Mesenchymal stem cell (in vitro differentiated cells and primary cell): Measurements from ENCODE around the gene COX14.
"Not testable (repeated sequence)": the region's sequence is repeated elsewhere in the genome, so short reads cannot be mapped to it uniquely, and the experiment has no call there.

ENCODE experiments used
- DNase-seq: peaks from one replicate; pipeline ENCODE4 v3.0.0-alpha.2; 2013
- H2AFZ ChIP-seq: one replicate; pipeline ENCODE4 v1.6.1; 2013; ENCODE audit warnings: low read depth, mild to moderate bottlenecking, control low read depth, inconsistent platforms, low read length, moderate library complexity
- H2AK5ac ChIP-seq: 2 replicates; pipeline ENCODE4 v1.6.1; 2013; ENCODE audit warnings: low read length, moderate library complexity, mild to moderate bottlenecking, inconsistent platforms; ENCODE audit not compliant: severe bottlenecking
- H2BK120ac ChIP-seq: one replicate; pipeline ENCODE4 v1.6.1; 2013; ENCODE audit warnings: low read depth, mild to moderate bottlenecking, inconsistent platforms, low read length, moderate library complexity
- H2BK12ac ChIP-seq, 2 experiments: one replicate each; pipeline ENCODE4 v1.6.1; 2013; ENCODE audit warnings: inconsistent platforms in 2 of 2, low read length in 2 of 2, mild to moderate bottlenecking in 2 of 2, moderate library complexity in 2 of 2, control low read depth in 1 of 2
- H2BK15ac ChIP-seq: one replicate; pipeline ENCODE4 v1.6.1; 2013; ENCODE audit warnings: mild to moderate bottlenecking, low read depth, inconsistent platforms; ENCODE audit not compliant: poor library complexity, severe bottlenecking
- H2BK5ac ChIP-seq: 2 replicates; pipeline ENCODE4 v1.6.1; 2013; ENCODE audit warnings: low read depth, mild to moderate bottlenecking, low read length, control low read depth, inconsistent platforms; ENCODE audit not compliant: poor library complexity, severe bottlenecking
- H3K14ac ChIP-seq, 2 experiments: one replicate each; pipeline ENCODE4 v1.6.1; 2013; ENCODE audit warnings: inconsistent platforms in 2 of 2, low read length in 2 of 2, control low read depth in 1 of 2, mild to moderate bottlenecking in 1 of 2, moderate library complexity in 1 of 2
- H3K18ac ChIP-seq, 2 experiments: one replicate each; pipeline ENCODE4 v1.6.1; 2013; ENCODE audit warnings: inconsistent platforms in 2 of 2, low read length in 2 of 2, control low read depth in 1 of 2, low read depth in 1 of 2, mild to moderate bottlenecking in 1 of 2
- H3K23ac ChIP-seq, 2 experiments: one replicate each; pipeline ENCODE4 v1.6.1; 2013; ENCODE audit warnings: inconsistent platforms in 2 of 2, low read length in 2 of 2, mild to moderate bottlenecking in 2 of 2, moderate library complexity in 2 of 2, control low read depth in 1 of 2
- H3K27ac ChIP-seq: 2 replicates; pipeline ENCODE4 v1.5.1; 2013; ENCODE audit warnings: mild to moderate bottlenecking, moderate library complexity, low read length, control low read depth, inconsistent platforms; ENCODE audit not compliant: poor library complexity, severe bottlenecking
- H3K27me3 ChIP-seq, 2 experiments: 2 replicates each; pipeline versions ENCODE4 v1.6.1 to v1.7.0; 2013; ENCODE audit warnings: low read length in 2 of 2, mild to moderate bottlenecking in 2 of 2, moderate library complexity in 2 of 2, control low read depth in 1 of 2, inconsistent platforms in 1 of 2; ENCODE audit not compliant: control insufficient read depth in 1 of 2, insufficient read depth in 1 of 2
- H3K36me3 ChIP-seq, 2 experiments: 2 replicates each; pipeline versions ENCODE4 v1.6.1 to v1.7.0; 2013; ENCODE audit warnings: low read length in 2 of 2, control low read depth in 1 of 2, inconsistent platforms in 1 of 2, low read depth in 1 of 2, mild to moderate bottlenecking in 1 of 2; ENCODE audit not compliant: insufficient read depth in 2 of 2, control insufficient read depth in 1 of 2
- H3K4ac ChIP-seq, 2 experiments: one replicate each; pipeline ENCODE4 v1.6.1; 2013; ENCODE audit warnings: inconsistent platforms in 2 of 2, low read length in 2 of 2, mild to moderate bottlenecking in 2 of 2, moderate library complexity in 2 of 2, control low read depth in 1 of 2, low read depth in 1 of 2
- H3K4me1 ChIP-seq: 2 replicates; pipeline ENCODE4 v1.6.1; 2013; ENCODE audit warnings: low read depth, low read length, control low read depth; ENCODE audit not compliant: control insufficient read depth, insufficient read depth
- H3K4me2 ChIP-seq: 2 replicates; pipeline ENCODE4 v1.6.1; 2013; ENCODE audit warnings: low read length, mild to moderate bottlenecking, inconsistent platforms; ENCODE audit not compliant: poor library complexity, severe bottlenecking
- H3K4me3 ChIP-seq, 2 experiments: 2 replicates each; pipeline versions ENCODE4 v1.5.1 to v1.7.0; 2013; ENCODE audit warnings: low read length in 2 of 2, mild to moderate bottlenecking in 2 of 2, control low read depth in 1 of 2, low read depth in 1 of 2; ENCODE audit not compliant: insufficient read depth in 1 of 2
- H3K79me1 ChIP-seq: replicated peaks from 2 replicates; pipeline ENCODE4 v1.6.1; 2013; ENCODE audit warnings: mild to moderate bottlenecking, control low read depth, low read length, inconsistent platforms; ENCODE audit not compliant: poor library complexity, severe bottlenecking
- H3K9ac ChIP-seq: 2 replicates; pipeline ENCODE4 v1.7.0; 2013; ENCODE audit warnings: mild to moderate bottlenecking, low read length, moderate library complexity
- H3K9me3 ChIP-seq: 2 replicates; pipeline ENCODE4 v1.7.0; 2013; ENCODE audit warnings: mild to moderate bottlenecking, low read length; ENCODE audit not compliant: control insufficient read depth
- H4K8ac ChIP-seq: one replicate; pipeline ENCODE4 v1.6.1; 2013; ENCODE audit warnings: inconsistent platforms, mild to moderate bottlenecking, low read length, moderate library complexity
- H4K91ac ChIP-seq: one replicate; pipeline ENCODE4 v1.6.1; 2013; ENCODE audit warnings: mild to moderate bottlenecking, low read length, inconsistent platforms
- WGBS: methylation state at CpG from one replicate; pipeline ENCODE4 v1.1.7; 2013; ENCODE audit warnings: mixed read lengths; 5-methylcytosine and 5-hydroxymethylcytosine counted together

The COX14 gene

DNA sequence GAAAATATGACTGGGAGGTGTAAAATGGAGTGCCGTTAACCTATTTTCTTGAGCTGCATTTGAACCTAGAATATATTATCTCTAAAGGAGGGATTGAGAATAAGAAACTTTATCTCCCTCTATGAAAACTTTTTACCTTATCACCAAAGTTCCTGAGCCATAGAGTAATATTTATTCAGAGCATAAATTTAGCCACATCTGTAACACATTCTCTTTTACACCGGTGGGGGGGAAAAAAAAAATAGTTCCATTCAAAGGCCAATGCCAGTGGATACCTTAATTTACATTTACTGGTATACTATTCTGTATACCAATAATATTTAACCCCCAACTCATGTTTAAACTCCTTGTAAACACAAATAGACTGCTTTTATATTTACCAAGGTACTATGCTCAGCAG lies 33.4 kb downstream of the COX14 start:
- Histone ChIP-seq H2BK12ac (no peak overlapping the region), H2BK120ac (no peak overlapping the region), H3K4ac (no peak overlapping the region), H3K4me1 (no peaks in the 10 kb centered on the region), H3K23ac (no peak overlapping the region), H3K18ac (no peak overlapping the region), H4K91ac (no peak overlapping the region), H2BK5ac (no peak overlapping the region), H4K8ac (no peak overlapping the region), H3K27ac (no peak overlapping the region), H3K36me3 (peaks cover 15 to 39% of the 10 kb centered on the region in 2 experiments), H2AFZ (no peak overlapping the region), H3K9me3 (no peaks in the 10 kb centered on the region), H3K4me2 (no peak overlapping the region), H3K9ac (no peak overlapping the region), H3K79me1 (peaks cover 24% of the 10 kb centered on the region), H3K14ac (no peak overlapping the region), H2BK15ac (no peak overlapping the region), H3K27me3 (no peaks in the 10 kb centered on the region), H3K4me3 (no peak overlapping the region), H2AK5ac (no peak overlapping the region)
- WGBS, result 100% methylated on average over 1 of the region's 2 CpGs
- DNase-seq, result no peak

DNA sequence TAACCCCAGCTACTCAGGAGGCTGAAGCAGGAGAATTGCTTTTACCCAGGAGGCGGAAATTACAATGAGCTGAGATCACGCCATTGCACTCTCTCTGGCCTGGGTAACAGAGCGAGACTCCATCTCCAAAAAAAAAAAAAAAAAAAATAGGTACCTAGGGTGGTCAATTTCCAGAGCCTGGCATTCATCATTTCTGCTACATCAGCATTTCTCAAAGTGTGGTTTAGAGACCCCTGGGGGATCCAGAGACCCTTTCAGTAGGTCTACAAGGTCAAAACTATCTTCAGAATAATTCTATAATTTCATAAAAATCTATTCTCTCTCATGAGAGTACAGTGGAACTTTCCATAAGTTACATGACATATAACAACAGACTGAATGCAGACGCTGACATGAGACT lies 35.2 kb downstream of the COX14 start:
- DNase-seq, result no peak
- no peaks in the 10 kb centered on the region for H3K27me3 ChIP-seq
- no peak overlapping the region for H3K23ac ChIP-seq
- H3K27ac ChIP-seq, result no peak overlapping the region
- H3K4ac ChIP-seq, result no peak overlapping the region
- peaks cover 22% of the 10 kb centered on the region for H3K79me1 ChIP-seq
- H2AFZ ChIP-seq, result no peak overlapping the region
- H2BK5ac ChIP-seq, result no peak overlapping the region
- no peak overlapping the region for H2BK12ac ChIP-seq
- H3K4me1 ChIP-seq, result no peaks in the 10 kb centered on the region
- H2BK120ac ChIP-seq, result no peak overlapping the region
- H3K18ac ChIP-seq, result no peak overlapping the region
- no peak overlapping the region for H2BK15ac ChIP-seq
- no peak overlapping the region for H4K8ac ChIP-seq
- no peak overlapping the region for H3K14ac ChIP-seq
- no peak overlapping the region for H2AK5ac ChIP-seq
- H4K91ac ChIP-seq, result peak overlapping the region; percentile 34
- H3K9ac ChIP-seq, result no peak overlapping the region
- H3K4me3 ChIP-seq, result no peak overlapping the region
- H3K36me3 ChIP-seq, result peaks cover 9 to 22% of the 10 kb centered on the region in 2 experiments
- H3K4me2 ChIP-seq, result no peak overlapping the region
- no peaks in the 10 kb centered on the region for H3K9me3 ChIP-seq
- 90% methylated on average over 2 of the region's 4 CpGs for WGBS

DNA sequence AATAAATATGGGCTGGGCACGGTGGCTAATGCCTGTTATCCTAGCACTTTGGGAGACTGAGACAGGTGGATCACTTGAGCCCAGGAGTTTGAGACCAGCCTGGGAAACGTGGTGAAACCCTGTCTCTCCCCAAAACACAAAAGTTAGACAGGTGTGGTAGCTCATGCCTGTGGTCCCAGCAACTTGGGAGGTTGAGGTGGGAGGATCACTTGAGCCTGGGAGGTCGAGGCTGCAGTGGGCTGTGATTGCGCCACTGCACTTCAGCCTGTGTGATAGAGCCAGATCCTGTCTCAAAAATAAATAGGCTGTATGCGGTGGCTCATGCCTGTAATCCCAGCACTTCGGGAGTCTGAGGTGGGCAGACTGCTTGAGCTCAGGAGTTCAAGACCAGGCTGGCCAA lies 36.0 kb downstream of the COX14 start:
- not testable (repeated sequence) for H3K4ac ChIP-seq, H2BK15ac ChIP-seq, H3K9ac ChIP-seq, H2BK12ac ChIP-seq, H3K4me3 ChIP-seq, H2BK120ac ChIP-seq, H2BK5ac ChIP-seq, H2AFZ ChIP-seq, H3K9me3 ChIP-seq, DNase-seq, H3K27me3 ChIP-seq, H4K91ac ChIP-seq, H3K27ac ChIP-seq, H3K4me1 ChIP-seq, H2AK5ac ChIP-seq, H3K23ac ChIP-seq, H4K8ac ChIP-seq, H3K18ac ChIP-seq, H3K4me2 ChIP-seq
- WGBS, result 99% methylated on average over 6 of the region's 6 CpGs
- Histone ChIP-seq H3K79me1 (peaks cover 20% of the 10 kb centered on the region), H3K14ac (peak overlapping the region in 1 of 2 experiments; percentile 32), H3K36me3 (peaks cover 7 to 15% of the 10 kb centered on the region in 2 experiments)

DNA sequence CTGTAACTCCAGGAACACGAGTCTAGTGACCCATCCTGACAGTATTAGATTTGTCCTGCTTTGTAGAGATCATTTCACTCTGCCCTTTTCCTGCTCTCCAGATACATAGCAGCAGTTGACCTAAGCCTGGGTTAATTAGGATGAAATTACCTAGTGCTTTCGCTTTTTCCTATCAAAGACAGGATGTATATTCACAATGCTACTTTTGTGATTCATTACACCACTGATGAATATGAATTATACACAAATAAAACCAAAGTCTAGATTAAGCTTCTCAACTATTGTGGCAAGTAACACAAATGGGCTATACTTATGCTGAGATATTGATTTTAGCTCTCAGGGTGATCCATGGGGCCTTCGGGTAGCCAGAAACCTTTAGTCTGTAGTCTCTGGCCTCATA lies 37.3 kb downstream of the COX14 start:
- Histone ChIP-seq H3K4ac (no peak overlapping the region), H3K9me3 (no peaks in the 10 kb centered on the region), H3K27ac (no peak overlapping the region), H3K9ac (no peak overlapping the region), H3K36me3 (peaks cover 5 to 8% of the 10 kb centered on the region in 2 experiments), H3K18ac (no peak overlapping the region), H3K4me1 (no peaks in the 10 kb centered on the region), H4K8ac (no peak overlapping the region), H2AFZ (no peak overlapping the region), H2BK15ac (no peak overlapping the region), H2AK5ac (no peak overlapping the region), H3K27me3 (no peaks in the 10 kb centered on the region), H2BK12ac (no peak overlapping the region), H3K23ac (no peak overlapping the region), H3K14ac (no peak overlapping the region), H2BK5ac (no peak overlapping the region), H3K4me2 (no peak overlapping the region), H3K4me3 (no peak overlapping the region), H2BK120ac (no peak overlapping the region), H4K91ac (no peak overlapping the region), H3K79me1 (peaks cover 16% of the 10 kb centered on the region)
- DNase-seq, result no peak
- WGBS, result 100% methylated on average over 1 of the region's 3 CpGs
